Hematopoietic multipotent progenitor cell treated with erythropoietin and hydrocortisone succinate and interleukin-3 and kit ligand, for 8 days (in vitro differentiated cells): ENCODE measurements around the gene ICAM4.
"Not testable (repeated sequence)": the region's sequence is repeated elsewhere in the genome, so short reads cannot be mapped to it uniquely, and the experiment has no call there.

Experiments used
- DNase-seq: peaks from one replicate; pipeline ENCODE4 v3.0.0-alpha.2; 2015

The ICAM4 gene

DNA sequence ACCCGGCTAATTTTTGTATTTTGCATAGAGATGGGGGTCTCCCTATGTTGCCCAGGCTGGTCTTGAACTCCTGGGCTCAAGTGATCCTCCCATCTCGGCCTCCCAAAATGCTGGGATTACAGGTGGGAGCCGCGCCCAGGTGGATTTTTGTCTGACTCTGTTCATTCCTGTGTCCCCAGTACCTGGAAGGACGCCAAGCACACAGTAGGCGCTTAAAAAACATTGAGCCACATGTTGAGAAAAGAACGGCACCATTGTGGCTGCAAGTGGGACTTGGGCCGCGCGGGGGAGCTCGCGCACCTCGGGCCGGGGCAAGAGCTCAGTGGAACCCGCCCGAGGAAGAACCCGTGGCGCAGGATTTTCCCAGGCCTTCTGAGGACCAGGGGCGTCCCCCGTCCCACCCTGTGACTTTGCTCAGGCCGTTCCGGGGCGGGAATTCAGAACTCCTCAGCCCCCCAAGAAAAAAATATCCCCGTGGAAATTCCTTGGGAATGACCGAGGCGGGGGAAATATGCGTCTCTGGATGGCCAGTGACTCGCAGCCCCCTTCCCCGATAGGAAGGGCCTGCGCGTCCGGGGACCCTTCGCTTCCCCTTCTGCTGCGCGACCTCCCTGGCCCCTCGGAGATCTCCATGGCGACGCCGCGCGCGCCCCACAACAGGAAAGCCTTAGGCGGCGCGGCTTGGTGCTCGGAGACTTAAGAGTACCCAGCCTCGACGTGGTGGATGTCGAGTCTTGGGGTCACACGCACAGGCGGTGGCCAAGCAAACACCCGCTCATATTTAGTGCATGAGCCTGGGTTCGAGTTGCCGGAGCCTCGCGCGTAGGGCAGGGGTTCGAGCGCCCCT lies 17.2 kb upstream of the ICAM4 start:
- DNase-seq = peak; percentile 82

GRCh38 chr19:10270180-10270615 lies 16.6 kb upstream of the ICAM4 start:
- DNase-seq = peak; percentile 48

DNA sequence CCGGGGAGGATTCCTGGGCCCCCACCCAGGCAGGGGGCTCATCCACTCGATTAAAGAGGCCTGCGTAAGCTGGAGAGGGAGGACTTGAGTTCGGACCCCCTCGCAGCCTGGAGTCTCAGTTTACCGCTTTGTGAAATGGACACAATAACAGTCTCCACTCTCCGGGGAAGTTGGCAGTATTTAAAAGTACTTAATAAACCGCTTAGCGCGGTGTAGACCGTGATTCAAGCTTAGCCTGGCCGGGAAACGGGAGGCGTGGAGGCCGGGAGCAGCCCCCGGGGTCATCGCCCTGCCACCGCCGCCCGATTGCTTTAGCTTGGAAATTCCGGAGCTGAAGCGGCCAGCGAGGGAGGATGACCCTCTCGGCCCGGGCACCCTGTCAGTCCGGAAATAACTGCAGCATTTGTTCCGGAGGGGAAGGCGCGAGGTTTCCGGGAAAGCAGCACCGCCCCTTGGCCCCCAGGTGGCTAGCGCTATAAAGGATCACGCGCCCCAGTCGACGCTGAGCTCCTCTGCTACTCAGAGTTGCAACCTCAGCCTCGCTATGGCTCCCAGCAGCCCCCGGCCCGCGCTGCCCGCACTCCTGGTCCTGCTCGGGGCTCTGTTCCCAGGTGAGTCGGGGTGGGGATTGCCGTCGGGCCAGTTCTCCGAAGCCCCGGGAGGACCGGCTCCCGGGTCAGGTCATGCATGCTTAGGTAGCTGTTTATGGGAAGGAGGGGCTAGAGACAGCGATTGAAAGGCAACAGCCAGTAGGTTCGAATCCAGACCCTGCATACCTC lies 15.9 kb upstream of the ICAM4 start, which contains the start of gene ICAM1:
Gene ICAM1, plus strand, starts transcription at position 505 of the 779 bp plus-strand sequence. Its CDS starts 40 bp downstream, at position 545.
- peak; percentile 54 for DNase-seq

DNA sequence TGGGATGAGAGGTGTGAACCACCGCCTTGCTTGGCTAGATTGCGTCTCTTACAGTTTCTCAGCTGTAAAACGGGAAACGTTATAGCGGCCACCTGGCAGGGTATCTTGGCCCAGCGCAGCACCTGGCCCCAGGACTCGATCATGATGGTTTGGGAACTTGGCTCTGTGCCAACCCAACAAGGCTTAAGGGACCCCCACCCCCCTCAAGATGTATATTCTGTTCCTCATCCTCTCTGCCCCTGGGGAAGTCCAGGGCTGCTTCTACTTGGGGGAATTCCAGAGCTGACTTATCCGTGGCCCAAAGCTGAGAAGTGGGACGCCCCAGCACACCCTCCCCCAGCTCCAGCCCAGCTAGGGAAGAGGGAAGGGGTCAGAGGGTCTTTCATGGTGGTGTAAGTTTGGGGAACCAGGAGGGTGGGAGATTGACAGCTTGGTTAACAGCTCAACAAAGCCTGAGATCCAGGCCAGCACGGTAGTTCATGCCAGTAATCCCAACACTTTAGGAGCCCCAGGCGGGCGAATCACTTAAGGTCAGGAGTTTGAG lies 15.1 kb upstream of the ICAM4 start:
- no peak for DNase-seq

DNA sequence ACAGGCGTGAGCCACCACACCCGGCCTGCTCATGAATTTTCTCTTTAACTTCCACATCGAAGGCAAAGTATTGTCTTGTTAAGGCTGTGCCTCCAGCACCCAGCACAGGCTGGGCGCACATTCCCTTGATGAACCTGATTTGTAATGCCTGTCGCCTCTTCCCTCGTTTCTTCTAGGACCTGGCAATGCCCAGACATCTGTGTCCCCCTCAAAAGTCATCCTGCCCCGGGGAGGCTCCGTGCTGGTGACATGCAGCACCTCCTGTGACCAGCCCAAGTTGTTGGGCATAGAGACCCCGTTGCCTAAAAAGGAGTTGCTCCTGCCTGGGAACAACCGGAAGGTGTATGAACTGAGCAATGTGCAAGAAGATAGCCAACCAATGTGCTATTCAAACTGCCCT lies 12.2 kb upstream of the ICAM4 start:
- DNase-seq = no peak

GRCh38 chr19:10277795-10278589 lies 8.8 kb upstream of the ICAM4 start:
- no peak for DNase-seq

DNA sequence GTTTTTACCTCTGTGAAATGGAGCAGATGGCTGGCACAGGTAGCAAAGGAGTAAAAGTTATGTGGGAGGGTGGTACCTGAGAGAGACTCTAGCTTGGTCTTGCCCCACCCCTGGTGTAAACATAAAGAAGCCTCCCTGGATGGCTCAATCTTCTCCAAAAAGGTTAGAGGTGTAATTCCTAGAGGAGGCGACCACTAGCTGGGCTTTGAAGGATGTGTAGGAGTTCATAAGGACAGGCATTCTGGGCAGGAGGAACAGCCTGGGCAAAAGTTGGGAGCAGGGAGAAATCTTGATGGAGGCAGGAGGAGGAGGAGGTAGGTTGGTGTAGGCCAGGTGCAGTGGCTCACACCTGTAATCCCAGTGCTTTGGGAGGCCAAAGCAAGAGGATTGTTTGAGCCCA lies 7.8 kb upstream of the ICAM4 start:
- no peak for DNase-seq

GRCh38 chr19:10279737-10280442 lies 6.9 kb upstream of the ICAM4 start:
- no peak for DNase-seq

DNA sequence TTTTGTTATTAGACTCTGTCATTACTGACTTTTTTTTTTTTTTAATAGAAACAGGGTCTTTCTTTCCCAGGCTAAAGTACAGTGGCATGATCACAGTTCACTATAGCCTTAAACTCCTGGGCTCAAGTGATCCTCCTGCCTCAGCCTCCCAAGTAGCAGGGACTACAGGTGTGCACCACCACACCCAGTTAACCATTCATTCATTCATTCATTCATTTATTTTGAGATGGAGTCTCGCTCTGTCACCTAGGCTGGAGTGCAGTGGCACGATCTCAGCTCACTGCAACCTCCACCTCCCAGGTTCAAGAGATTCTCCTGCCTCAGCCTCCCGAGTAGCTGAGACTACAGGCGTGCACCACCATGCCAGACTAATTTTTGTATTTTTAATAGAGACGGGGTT lies 4.7 kb upstream of the ICAM4 start:
- not testable (repeated sequence) for DNase-seq

DNA sequence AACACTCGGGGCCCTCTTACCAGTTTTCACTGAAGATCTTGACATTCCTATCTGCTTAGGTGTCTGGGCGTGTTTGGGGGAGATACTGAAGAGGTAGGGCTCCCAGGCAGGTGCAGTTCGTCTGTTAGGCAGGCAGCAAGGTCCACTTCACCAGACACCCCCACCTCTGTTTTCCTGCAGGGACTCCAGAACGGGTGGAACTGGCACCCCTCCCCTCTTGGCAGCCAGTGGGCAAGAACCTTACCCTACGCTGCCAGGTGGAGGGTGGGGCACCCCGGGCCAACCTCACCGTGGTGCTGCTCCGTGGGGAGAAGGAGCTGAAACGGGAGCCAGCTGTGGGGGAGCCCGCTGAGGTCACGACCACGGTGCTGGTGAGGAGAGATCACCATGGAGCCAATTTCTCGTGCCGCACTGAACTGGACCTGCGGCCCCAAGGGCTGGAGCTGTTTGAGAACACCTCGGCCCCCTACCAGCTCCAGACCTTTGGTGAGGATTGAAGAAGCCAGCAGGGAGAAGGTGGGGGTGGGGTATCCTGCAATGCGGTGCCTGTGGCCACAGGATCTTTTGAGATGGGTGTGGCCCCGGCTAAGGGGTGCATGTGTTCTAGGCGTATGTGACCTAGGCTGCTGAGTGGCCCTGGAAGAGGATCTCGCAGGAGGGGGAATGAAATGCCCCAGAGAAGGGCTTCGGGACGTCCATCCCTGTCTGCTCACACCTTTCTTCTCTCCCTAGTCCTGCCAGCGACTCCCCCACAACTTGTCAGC lies 3.3 kb upstream of the ICAM4 start:
- peak; percentile 54 for DNase-seq

GRCh38 chr19:10284065-10284959 lies 2.4 kb upstream of the ICAM4 start:
- no peak for DNase-seq

GRCh38 chr19:10284960-10285278 lies 1.8 kb upstream of the ICAM4 start:
- DNase-seq = no peak

DNA sequence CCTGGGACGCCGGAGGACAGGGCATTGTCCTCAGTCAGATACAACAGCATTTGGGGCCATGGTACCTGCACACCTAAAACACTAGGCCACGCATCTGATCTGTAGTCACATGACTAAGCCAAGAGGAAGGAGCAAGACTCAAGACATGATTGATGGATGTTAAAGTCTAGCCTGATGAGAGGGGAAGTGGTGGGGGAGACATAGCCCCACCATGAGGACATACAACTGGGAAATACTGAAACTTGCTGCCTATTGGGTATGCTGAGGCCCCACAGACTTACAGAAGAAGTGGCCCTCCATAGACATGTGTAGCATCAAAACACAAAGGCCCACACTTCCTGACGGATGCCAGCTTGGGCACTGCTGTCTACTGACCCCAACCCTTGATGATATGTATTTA lies 1.4 kb upstream of the ICAM4 start:
- DNase-seq = no peak

DNA sequence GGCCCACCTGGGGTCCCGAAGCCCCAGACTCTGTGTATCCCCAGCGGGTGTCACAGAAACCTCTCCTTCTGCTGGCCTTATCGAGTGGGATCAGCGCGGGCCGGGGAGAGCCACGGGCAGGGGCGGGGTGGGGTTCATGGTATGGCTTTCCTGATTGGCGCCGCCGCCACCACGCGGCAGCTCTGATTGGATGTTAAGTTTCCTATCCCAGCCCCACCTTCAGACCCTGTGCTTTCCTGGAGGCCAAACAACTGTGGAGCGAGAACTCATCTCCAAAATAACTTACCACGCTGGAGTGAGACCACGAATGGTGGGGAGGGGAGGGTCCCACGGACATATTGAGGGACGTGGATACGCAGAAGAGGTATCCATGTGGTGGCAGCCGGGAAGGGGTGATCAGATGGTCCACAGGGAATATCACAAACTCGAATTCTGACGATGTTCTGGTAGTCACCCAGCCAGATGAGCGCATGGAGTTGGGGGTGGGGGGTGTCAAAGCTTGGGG lies 2.0 kb downstream of the ICAM4 start:
- DNase-seq = peak; percentile 96

- peak; percentile 96 for DNase-seq
Observed at GRCh38 chr19:10289167-10289835, 2.5 kb downstream of the ICAM4 start.

DNA sequence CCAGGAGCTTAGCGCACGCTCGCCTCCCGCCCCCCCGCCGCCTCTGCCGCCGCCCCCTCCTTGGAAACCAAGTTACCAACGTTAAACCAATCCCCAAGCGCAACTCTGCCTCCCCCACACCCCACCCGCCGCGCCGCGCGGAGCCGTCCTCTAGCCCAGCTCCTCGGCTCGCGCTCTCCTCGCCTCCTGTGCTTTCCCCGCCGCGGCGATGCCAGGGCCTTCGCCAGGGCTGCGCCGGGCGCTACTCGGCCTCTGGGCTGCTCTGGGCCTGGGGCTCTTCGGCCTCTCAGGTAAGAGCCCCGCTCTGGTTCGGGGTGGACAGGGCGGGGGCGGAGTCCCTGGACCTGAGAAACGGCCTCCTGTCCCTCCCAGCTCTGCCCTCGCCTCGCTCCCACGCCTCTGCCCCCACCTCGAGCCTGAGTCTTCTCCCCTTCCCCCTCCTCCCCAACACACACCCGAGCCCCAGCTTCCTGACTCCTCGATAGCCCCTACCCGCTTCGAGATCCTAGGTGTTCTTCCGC lies 3.1 kb downstream of the ICAM4 start, which contains the start of gene ICAM5:
Gene ICAM5, plus strand, starts transcription at position 117 of the 521 bp plus-strand sequence. Its CDS starts 92 bp downstream, at position 209.
- peak; percentile 68 for DNase-seq

DNA sequence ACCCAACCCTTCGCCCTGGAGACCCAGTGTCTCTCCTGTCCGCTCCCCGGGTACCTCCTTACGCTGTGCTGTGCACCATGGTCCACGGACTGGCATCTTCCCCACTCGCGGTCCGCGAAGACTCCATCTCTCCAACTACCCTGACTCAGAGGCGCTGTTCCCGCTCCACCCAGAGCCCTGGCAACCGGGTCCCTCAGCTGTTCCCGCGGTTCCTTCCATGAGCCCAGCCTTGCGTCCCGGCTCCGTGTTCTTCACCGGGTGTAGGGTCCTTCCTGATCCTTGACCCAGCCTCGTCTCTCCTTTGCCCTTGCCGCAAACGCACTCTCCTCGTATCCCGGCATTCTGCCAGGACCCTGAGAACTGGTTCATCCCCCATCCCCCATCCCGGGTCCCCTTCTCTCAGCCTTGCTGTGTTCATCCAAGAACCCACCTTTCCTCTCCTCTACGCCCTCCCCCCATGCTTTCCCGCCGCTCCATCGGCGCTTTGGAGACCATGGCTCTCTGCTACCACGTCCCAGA lies 3.7 kb downstream of the ICAM4 start:
- DNase-seq = peak; percentile 56

DNA sequence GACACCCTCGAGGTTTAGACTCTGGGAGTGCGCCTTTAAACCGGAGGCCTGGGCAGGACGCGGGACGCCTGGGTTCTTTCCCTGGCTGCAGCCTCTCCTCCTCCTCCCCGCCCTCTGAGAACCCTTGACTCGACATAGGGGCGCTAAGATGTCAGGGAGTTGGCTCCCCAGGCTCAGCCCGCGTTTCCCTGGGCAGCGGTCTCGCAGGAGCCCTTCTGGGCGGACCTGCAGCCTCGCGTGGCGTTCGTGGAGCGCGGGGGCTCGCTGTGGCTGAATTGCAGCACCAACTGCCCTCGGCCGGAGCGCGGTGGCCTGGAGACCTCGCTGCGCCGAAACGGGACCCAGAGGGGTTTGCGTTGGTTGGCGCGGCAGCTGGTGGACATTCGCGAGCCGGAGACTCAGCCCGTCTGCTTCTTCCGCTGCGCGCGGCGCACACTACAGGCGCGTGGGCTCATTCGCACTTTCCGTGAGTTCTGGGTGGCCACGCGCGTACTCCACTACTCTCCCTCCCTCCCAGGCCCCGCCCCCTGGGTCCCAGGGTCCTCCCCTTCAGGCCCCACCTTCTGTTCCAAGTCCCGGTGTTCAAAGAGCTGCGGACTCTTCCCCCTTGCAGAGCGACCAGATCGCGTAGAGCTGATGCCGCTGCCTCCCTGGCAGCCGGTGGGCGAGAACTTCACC lies 4.3 kb downstream of the ICAM4 start:
- DNase-seq = peak; percentile 89
